Lower leg skin (tissue), 4 donors: ENCODE measurements around the gene OPTC. TPM values are rescaled to one million over a fixed set of nuclear protein-coding genes. Genes with fewer than 3 reads are reported as not detected.

ENCODE experiments used
- DNase-seq, 2 donors: peaks; one replicate each; pipeline ENCODE4 v3.0.0-alpha.2; 2019; ENCODE audit warnings: low spot score in 2 of 2
- H3K4me3 ChIP-seq: fragments of 200-600 bp; sonication (generic); 2 replicates; pipeline ENCODE4 v1.5.1; 2017; ENCODE audit warnings: mild to moderate bottlenecking, low read depth; ENCODE audit not compliant: poor library complexity, severe bottlenecking
- POLR2A ChIP-seq, 2 donors: fragments of 450-650 bp; IDR thresholded peaks; one replicate each; pipeline ENCODE4 v1.6.1; 2016 to 2017; ENCODE audit warnings: antibody characterized with exemption in 2 of 2, mild to moderate bottlenecking in 1 of 2, moderate library complexity in 1 of 2
- WGBS, 2 donors: methylation state at CpG; one replicate each; pipeline ENCODE4 v1.1.5; 2018; 5-methylcytosine and 5-hydroxymethylcytosine counted together
- intact Hi-C: fragments of 100-400 bp; cut with DNase I; formaldehyde crosslinking; loops from one replicate; pipeline ENCODE4 v1.15.0; 2023; ENCODE audit warnings: low total_unique reads
- total RNA-seq, 4 donors: library from RNA; depleted of rRNA; stranded (reverse); fragments of >200 nt; gene quantifications; one replicate each; pipeline ENCODE4 v1.1.0, GENCODE V29; 2016
- TF ChIP-seq, protein P1 (sequence below), 3 donors: fragments of 450-650 bp; IDR thresholded peaks; one replicate each; pipeline ENCODE4 v1.5.1; 2016; ENCODE audit warnings: antibody characterized with exemption in 3 of 3, mild to moderate bottlenecking in 3 of 3, moderate library complexity in 2 of 3

OPTC gene
- total RNA-seq, 4 donors from 2014 or later = not detected

DNA sequence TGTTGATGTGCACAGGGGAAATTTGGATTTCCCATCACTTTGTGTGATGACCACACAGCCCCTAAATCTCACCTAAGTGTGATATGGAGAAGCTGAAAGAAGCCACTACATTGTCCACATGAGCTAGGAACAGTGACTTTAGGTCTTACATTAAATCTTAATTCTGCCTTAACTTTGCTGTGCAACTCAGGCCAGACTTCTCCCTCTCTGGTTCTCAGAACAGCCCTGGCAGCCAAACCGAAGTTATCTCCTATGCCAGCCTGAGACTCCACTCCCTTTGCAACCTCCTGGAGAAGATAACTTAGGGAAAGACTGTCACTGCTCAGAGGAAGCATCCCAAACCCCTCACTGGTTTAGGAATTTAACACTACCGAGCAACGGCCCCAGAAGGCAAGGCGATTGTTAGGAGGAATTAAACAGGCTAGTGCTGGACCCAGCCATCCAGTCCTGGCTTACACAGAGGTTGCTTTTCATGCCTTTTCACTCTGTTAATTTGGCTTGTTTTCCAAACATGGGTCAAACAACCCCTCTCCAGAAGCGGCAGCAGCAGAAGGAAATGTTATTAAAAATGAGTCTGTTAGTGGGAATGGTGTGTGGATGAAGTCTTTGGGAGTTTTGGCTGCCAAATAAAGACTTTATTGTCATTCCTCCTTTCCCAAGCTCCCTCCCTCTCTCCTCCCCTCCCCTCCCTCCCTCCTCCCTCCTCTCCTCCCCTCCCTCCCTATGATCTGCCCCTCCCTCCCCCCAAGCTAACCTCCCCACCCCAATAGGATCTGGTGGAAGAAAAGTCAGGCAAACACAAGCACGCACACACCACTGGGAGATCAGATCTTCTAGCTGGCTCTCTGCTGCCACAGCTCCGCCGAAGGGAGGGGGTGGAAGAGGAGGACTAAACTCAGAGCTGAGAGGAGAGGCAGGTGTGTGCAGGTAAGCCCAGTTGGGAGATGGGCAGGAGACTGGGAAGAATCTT is 18.7 kb upstream of the OPTC start, which contains the start of gene PRELP:
PRELP (plus strand) TSS at position 795 of the 970 bp plus-strand sequence. CDS start 7,379 bp downstream, outside the sequence.
- intact Hi-C loops = no loop called here
- TF ChIP-seq, protein P1, sequence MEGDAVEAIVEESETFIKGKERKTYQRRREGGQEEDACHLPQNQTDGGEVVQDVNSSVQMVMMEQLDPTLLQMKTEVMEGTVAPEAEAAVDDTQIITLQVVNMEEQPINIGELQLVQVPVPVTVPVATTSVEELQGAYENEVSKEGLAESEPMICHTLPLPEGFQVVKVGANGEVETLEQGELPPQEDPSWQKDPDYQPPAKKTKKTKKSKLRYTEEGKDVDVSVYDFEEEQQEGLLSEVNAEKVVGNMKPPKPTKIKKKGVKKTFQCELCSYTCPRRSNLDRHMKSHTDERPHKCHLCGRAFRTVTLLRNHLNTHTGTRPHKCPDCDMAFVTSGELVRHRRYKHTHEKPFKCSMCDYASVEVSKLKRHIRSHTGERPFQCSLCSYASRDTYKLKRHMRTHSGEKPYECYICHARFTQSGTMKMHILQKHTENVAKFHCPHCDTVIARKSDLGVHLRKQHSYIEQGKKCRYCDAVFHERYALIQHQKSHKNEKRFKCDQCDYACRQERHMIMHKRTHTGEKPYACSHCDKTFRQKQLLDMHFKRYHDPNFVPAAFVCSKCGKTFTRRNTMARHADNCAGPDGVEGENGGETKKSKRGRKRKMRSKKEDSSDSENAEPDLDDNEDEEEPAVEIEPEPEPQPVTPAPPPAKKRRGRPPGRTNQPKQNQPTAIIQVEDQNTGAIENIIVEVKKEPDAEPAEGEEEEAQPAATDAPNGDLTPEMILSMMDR (IDR thresholded peaks at IDR 0.05) = no peak
- peak in 1 of 2 donors; percentile 6 for TF ChIP-seq POLR2A (IDR thresholded peaks at IDR 0.05)
- DNase-seq = peak; percentile 67 to 91
- peak within 1 kb of the TSS; percentile 39 for H3K4me3 ChIP-seq
- WGBS, 2 donors = 15 to 32% methylated on average over 8 of the region's 8 CpGs

DNA sequence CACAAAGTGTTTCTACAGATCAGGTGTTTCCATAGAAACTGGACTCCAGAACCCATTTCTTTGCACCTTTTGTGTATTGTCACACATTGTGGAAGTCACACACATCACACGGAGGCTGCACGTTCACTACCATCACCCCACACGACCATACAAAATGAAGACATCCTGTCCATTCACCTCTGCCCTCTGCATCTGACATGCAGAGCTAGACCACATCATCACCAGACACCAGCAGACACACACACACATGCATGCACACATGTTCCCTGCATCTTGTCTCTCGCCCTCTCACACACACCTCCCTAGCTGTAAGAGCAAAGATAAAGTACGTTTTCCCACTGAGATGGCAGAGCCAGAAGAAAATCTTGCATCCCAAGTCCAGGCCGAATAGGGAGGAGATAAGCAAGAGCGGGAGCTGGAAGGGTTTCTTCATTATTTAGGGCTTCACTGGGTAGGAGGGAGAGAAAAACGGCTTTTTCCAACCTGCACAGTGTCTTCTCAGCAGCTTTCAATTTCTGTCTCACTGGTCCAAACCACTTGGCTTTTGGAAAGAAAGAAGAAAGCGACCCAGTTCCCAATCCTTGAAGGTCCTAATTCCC is 17.6 kb upstream of the OPTC start:
- intact Hi-C loops = no loop called here
- H3K4me3 ChIP-seq = peak overlapping the region; percentile 39
- TF ChIP-seq, protein P1 (IDR thresholded peaks at IDR 0.05) = no peak
- TF ChIP-seq POLR2A (IDR thresholded peaks at IDR 0.05) = no peak
- no peak for DNase-seq
- 39 to 52% methylated on average over 9 of the region's 9 CpGs for WGBS, 2 donors

DNA sequence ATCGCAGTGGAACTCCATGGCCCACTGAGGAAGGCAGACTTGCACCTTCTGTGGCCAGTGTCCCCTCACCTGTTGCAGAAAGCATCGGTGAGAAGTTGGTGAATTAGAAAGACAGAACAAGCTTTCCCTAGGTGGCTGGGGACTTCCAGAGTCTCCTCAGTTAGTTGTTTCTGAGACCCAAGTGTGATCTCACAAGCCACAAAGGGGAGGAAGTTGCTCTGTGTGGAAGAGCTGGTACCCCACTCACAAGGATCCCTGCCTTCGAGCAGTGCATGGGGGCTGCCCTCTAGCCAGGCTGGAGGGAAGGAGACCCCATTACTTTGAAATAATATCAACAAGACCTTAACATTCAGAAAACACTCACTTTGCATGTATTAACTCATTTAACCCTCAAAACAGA is 16.2 kb upstream of the OPTC start:
- 74 to 80% methylated on average over 3 of the region's 3 CpGs for WGBS, 2 donors

DNA sequence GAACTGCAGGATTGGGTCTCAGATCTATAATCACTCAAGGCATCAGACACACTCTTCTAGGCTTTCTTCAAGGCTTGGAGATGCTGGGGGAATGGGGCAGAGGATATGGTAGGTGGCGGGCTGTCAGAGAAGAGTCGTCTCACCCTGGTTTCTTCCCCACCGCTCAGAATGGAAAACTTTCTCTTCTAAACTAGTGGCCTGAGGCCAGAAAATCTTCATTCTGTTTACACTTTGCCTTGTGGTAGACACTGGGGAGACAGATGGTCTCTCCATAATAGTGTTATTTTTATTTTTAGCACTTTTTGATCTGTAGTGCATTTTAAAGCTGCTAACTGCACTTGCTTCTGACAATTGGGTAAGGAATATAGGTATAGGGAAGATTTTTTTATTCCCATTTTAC is 15.7 kb upstream of the OPTC start:
- 72 to 81% methylated on average over 3 of the region's 3 CpGs for WGBS, 2 donors
- no peak for TF ChIP-seq POLR2A (IDR thresholded peaks at IDR 0.05)
- TF ChIP-seq, protein P1 (IDR thresholded peaks at IDR 0.05) = no peak
- H3K4me3 ChIP-seq = no peak overlapping the region
- no peak for DNase-seq
- intact Hi-C loops = no loop called here

More for the DNA sequence above, 16.2 kb upstream of the OPTC start:
- TF ChIP-seq POLR2A (IDR thresholded peaks at IDR 0.05) = no peak
- TF ChIP-seq, protein P1 (IDR thresholded peaks at IDR 0.05) = no peak
- intact Hi-C loops = no loop called here
- H3K4me3 ChIP-seq = peak overlapping the region; percentile 39
- DNase-seq = no peak

DNA sequence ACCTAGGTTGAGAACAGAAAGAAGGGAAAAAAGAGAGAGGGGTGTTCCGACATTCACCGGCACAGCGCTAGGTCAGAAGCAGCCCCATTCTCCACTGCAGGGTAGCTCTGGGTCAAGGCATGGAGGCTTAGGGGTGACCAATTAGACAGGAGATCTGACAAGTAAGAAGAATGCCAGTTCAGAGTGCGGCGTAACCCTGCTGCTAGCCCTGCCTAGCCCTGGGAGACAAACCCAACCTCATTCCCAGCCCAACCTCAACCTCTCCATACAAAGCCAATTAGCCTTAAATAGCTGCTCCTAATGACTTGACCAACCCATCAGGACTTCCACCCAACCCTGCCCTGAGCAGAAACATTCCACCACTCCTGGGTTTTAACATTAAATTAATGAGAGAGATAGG is 15.0 kb upstream of the OPTC start:
- WGBS, 2 donors = 73 to 79% methylated on average over 5 of the region's 5 CpGs

More for the DNA sequence above, 15.0 kb upstream of the OPTC start:
- no peak overlapping the region for H3K4me3 ChIP-seq
- TF ChIP-seq POLR2A (IDR thresholded peaks at IDR 0.05) = no peak
- TF ChIP-seq, protein P1 (IDR thresholded peaks at IDR 0.05) = no peak
- no peak for DNase-seq
- intact Hi-C loops = no loop called here
